ENCODE results near the gene RIPK4.

- no peak for TF ChIP-seq ZNF883 (CRISPR knock-in tag; IDR thresholded peaks at IDR 0.05; ENCODE audit: not compliant biosample characterization)
- no peak for TF ChIP-seq HOMEZ (CRISPR knock-in tag; IDR thresholded peaks at IDR 0.05; ENCODE audit: low read depth)
- no peak for TF ChIP-seq ARNT (IDR thresholded peaks at IDR 0.05)
- TF ChIP-seq MTA3 (CRISPR knock-in tag; IDR thresholded peaks at IDR 0.05) = no peak
- TF ChIP-seq RBM39 (IDR thresholded peaks at IDR 0.05; ENCODE audit: low read depth, low read length, poor library complexity, severe bottlenecking) = no peak
- TF ChIP-seq POLR2A (IDR thresholded peaks at IDR 0.05; ENCODE audit: insufficient read depth in 1 of 2, low read depth in 2 of 2, low read length in 2 of 2) = no peak
- no peak for TF ChIP-seq PHF20 (CRISPR knock-in tag; IDR thresholded peaks at IDR 0.05)
- no peak for TF ChIP-seq ZNF530 (CRISPR knock-in tag; IDR thresholded peaks at IDR 0.05; ENCODE audit: low read depth)
- TF ChIP-seq BCL3 (CRISPR knock-in tag; IDR thresholded peaks at IDR 0.05) = no peak
- TF ChIP-seq MXI1 (IDR thresholded peaks at IDR 0.05; ENCODE audit: borderline replicate concordance, low read depth, low read length) = no peak
- no peak for TF ChIP-seq FOXP4 (CRISPR knock-in tag; IDR thresholded peaks at IDR 0.05)
- no peak for TF ChIP-seq PBX2 (CRISPR knock-in tag; IDR thresholded peaks at IDR 0.05)
Measured at GRCh38 chr21:41783476-41784180, 16.8 kb upstream of the RIPK4 start.
